D721Med (cell line): ENCODE data around the gene PITPNC1.
"Not testable (repeated sequence)": the region's sequence is repeated elsewhere in the genome, so short reads cannot be mapped to it uniquely, and the experiment has no call there.

Experiments
- DNase-seq: peaks from one replicate; pipeline ENCODE4 v3.0.0; 2011; ENCODE audit warnings: low spot score; ENCODE audit not compliant: insufficient read length
- FAIRE-seq: peaks from 2 replicates; lab custom pipeline; 2011; peaks lifted over from hg19 to GRCh38; lab: Jason Lieb, UNC
- CTCF ChIP-seq: IDR thresholded peaks from 2 replicates; pipeline ENCODE4 v1.5.1; 2012; ENCODE audit warnings: mild to moderate bottlenecking, control low read depth; ENCODE audit not compliant: insufficient read depth; ENCODE audit errors: missing control alignments

The PITPNC1 gene

GRCh38 chr17:67379251-67379630 is 2.2 kb downstream of the PITPNC1 start:
- FAIRE-seq (no peak), DNase-seq (no peak)
- no peak for TF ChIP-seq CTCF

- TF ChIP-seq CTCF, result no peak
- no peak for DNase-seq
- no peak for FAIRE-seq
These were observed 4.8 kb downstream of the PITPNC1 start for GRCh38 chr17:67381929-67382257.

GRCh38 chr17:67385122-67385988 is 8.3 kb downstream of the PITPNC1 start:
- no peak for TF ChIP-seq CTCF
- DNase-seq, result no peak
- FAIRE-seq, result no peak

GRCh38 chr17:67386965-67387551 is 10.0 kb downstream of the PITPNC1 start:
- FAIRE-seq, result no peak
- no peak for DNase-seq
- TF ChIP-seq CTCF, result peak; percentile 96

GRCh38 chr17:67388536-67388935 is 11.5 kb downstream of the PITPNC1 start:
- not testable (repeated sequence) for FAIRE-seq, DNase-seq

- no peak for TF ChIP-seq CTCF
- DNase-seq (no peak), FAIRE-seq (no peak)
These were observed 11.9 kb downstream of the PITPNC1 start for GRCh38 chr17:67388986-67389385.

- no peak for TF ChIP-seq CTCF
- no peak for FAIRE-seq
- DNase-seq, result no peak
These were observed 13.0 kb downstream of the PITPNC1 start for GRCh38 chr17:67390006-67390645.
